ENCODE data around the gene KDM4B.
"Not testable (repeated sequence)": the region's sequence is repeated elsewhere in the genome, so short reads cannot be mapped to it uniquely, and the experiment has no call there.

Gene KDM4B

GRCh38 chr19:5186293-5187050 lies 217.6 kb downstream of the KDM4B start:
- DNase-seq = no peak

DNA sequence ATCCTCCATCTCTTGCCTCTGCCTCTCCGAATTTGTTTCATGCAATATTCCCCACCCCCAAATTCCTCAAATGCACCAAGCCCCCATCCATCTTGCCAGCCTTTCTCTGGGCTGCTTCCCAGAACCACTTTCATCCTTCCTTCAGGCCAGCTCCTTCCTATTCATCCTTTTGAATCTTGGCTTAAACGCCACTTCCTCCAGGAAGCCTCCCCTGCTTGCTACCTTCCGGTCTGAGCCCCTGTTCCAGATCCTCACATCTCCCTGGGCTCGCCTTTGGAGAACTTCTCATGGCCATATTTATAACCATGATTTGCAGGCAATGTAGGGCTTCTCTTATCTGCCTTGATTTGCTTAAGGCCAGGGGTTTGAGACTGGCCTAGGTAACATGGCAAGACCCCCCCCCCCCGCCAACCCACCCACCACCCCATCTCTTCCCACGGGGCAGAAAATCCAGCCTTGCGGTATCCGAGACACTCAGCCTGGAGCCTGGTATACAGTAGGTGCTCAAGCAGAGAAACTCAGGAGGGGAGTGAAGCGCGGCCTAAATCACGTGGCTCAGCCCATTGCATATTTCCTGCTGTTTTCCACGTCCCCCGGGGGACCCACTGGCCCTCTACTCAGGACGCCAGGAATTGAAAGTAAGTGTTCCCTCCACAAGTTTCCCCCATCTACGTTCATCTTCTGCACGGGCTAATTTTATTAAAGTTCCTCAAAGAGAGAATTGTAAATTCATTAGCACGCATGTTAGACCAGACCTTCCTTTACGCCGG lies 219.8 kb downstream of the KDM4B start:
- no peak for DNase-seq

GRCh38 chr19:5189318-5189607 lies 220.3 kb downstream of the KDM4B start:
- DNase-seq = no peak

- no peak for DNase-seq
Measured at GRCh38 chr19:5191091-5191490, 222.2 kb downstream of the KDM4B start.

GRCh38 chr19:5192568-5192967 lies 223.7 kb downstream of the KDM4B start:
- no peak for DNase-seq

DNA sequence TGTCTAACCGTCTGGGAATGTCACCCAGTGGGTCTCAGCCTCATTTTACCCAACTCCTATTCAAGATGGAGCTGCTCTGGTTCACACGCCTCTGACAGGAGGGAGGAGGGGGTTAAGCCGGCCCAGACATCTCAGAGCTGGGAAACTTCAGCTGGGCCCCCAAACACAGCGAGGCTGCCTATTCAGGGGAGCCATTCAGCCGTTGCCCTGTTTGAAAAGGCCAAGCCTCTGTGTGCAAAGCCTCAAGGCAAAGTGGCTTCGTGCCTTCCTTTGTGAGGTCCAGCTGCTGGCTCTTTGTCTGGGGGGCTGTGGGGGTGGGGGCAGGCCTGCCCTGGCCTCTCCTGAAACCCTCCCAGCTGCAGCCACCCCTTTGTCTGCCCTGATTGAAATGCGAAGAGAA lies 224.3 kb downstream of the KDM4B start:
- DNase-seq = no peak

DNA sequence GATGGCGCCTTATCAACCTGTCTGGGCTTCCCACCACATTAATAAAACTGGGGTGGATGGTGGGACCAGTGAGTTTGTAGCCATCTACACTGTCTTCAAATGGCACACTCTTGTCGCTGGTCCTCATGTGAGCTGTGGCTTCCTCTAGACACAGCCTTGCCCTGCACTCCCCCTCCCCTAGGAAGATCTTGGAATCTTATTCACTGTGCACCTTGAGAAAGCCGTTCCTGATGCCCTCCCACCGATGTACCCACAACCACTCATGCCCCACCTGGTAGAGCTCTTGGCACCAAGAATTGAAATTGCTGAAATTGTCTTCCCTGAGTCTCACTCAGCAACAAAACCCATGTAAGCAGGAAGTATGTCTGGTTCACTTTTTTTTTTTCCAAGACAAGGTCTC lies 225.7 kb downstream of the KDM4B start:
- DNase-seq = no peak

DNA sequence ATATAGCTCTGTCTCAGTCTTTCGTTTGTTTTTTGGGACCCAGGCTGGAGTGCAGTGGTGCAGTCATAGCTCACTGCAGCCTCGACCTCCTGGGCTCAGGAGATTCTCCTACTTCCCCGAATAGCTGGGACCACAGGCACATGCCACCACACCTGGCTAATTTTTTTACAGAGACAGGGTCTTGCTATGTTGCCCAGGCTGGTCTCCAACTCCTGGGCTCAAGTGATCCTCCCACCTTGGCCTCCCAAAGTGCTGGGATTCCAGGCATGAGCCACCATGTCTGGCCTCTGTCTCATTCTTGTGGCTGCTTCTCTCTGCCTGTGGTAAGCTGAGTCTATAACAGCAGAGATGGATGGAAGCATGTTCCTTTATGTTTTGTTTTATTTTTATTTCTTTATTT lies 226.7 kb downstream of the KDM4B start:
- DNase-seq = not testable (repeated sequence)

- DNase-seq = no peak
Measured at GRCh38 chr19:5196832-5197231, 227.9 kb downstream of the KDM4B start.

DNA sequence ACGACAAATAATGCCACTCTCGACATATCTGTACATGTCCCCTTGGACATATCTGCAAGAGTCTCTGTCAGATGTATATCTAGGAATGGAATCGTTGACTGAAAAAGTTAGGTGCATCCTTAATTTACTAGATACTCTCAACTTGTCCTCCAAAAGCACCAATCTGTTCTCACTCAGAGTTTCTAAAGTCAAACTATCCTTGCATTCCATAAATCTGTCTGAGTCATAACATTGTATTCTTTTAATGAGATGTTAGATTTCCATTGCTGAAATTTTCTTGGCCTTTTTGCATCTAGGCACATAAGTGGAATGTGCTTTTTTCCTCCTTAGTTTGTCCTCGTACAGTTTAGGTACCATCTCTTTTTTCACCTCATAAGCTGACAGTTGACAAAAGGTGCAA lies 231.9 kb downstream of the KDM4B start:
- DNase-seq = no peak

GRCh38 chr19:5202553-5202952 lies 233.6 kb downstream of the KDM4B start:
- DNase-seq = no peak

Measured in activated CD4-positive, CD25-positive, alpha-beta regulatory T cell treated with anti-CD3 and anti-CD28 coated beads, Interleukin-2, amount 50 U/mL, for 72 hours (primary cell).